ENCODE data around the gene MALSU1. TPM values are rescaled to one million over a fixed set of nuclear protein-coding genes. Genes with fewer than 3 reads are reported as not detected.
A peak's percentile ranks its signal among the peaks of the same experiment; 100 is the strongest.

MALSU1 gene
- 41.5 TPM for total RNA-seq (ENCODE audit: unreplicated experiment)
- long read RNA-seq, transcript MALSU1-202 (4 exons, 3,044 nt), result major isoform, 16 of 19 reads
- long read RNA-seq, partial matches to known transcripts, result 0 of 19 reads
- long read RNA-seq, other reads (novel, unspliced or antisense), result 3 of 19 reads

DNA sequence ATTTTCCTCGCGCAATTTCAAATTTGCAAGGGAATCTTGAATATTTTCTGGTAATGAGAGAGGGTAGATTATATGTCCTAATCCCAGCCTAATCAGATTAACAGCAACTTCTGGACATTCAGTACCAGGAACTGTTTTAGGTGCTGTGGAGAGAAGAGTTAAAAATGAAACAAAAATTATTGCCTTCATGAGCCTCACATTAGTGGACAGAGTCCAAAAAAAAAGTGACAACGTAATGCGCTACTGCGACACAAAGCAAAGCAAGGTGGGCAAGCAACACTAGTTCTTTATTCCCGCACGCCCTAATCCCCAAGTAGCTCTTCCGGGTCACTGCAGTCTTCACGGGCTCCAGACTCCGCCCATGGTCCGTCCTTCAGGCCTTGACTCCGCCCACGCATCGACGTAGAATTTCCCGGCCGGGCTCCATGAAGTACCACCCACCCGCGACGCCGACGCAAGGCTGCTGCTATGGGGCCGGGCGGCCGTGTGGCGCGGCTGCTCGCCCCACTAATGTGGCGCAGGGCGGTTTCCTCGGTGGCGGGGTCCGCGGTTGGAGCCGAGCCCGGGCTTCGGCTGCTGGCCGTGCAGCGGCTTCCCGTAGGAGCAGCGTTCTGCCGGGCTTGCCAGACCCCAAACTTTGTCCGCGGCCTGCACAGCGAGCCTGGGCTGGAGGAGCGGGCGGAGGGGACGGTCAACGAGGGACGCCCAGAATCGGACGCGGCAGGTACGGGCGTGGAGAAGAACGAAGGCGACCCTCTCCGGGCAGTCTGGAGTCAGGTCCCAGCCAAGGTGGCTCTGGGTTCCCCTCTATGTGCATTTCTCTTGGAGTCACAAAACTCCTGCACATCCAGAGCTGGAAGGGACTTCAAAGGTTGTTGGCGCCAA, at the start of gene MALSU1:
Gene MALSU1, plus strand, starts transcription at position 455 of the 885 bp plus-strand sequence. Its CDS starts 14 bp downstream, at position 469.
- H3K27ac Mint-ChIP-seq (ENCODE audit: unreplicated experiment), result peak within 1 kb of the TSS; percentile 67
- TF ChIP-seq, protein P1, sequence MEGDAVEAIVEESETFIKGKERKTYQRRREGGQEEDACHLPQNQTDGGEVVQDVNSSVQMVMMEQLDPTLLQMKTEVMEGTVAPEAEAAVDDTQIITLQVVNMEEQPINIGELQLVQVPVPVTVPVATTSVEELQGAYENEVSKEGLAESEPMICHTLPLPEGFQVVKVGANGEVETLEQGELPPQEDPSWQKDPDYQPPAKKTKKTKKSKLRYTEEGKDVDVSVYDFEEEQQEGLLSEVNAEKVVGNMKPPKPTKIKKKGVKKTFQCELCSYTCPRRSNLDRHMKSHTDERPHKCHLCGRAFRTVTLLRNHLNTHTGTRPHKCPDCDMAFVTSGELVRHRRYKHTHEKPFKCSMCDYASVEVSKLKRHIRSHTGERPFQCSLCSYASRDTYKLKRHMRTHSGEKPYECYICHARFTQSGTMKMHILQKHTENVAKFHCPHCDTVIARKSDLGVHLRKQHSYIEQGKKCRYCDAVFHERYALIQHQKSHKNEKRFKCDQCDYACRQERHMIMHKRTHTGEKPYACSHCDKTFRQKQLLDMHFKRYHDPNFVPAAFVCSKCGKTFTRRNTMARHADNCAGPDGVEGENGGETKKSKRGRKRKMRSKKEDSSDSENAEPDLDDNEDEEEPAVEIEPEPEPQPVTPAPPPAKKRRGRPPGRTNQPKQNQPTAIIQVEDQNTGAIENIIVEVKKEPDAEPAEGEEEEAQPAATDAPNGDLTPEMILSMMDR (IDR thresholded peaks at IDR 0.05; ENCODE audit: unreplicated experiment), result no peak
- peaks cover 14% of the 10 kb centered on the region for H3K4me1 Mint-ChIP-seq (ENCODE audit: unreplicated experiment)
- peaks cover 16% of the 10 kb centered on the region for H3K27me3 Mint-ChIP-seq (ENCODE audit: unreplicated experiment)
- peak within 1 kb of the TSS; percentile 92 for H3K4me3 Mint-ChIP-seq (ENCODE audit: unreplicated experiment)
- peak; percentile 93 for DNase-seq (ENCODE audit: low spot score)
- peaks cover 2% of the 10 kb centered on the region for H3K36me3 Mint-ChIP-seq (ENCODE audit: low read depth, unreplicated experiment)
- H3K9me3 Mint-ChIP-seq (ENCODE audit: unreplicated experiment), result no peaks in the 10 kb centered on the region

DNA sequence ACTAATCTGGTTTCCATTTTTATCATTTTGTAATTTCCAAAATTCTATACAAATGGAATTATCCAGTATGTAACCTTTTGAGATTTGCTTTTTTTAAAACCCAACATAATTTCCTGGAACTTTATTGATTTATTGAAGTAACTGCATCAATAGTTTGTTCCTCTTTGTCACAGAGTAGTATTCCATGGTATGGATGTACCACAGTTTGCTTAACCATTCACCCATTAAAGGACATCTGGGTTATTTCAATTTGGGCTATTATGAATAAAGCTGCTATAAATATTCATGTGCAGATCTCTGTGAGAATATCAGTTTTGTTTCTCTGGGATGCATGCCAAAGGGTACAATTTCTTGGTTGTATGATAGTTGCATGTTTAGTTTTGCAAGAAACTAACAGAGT, 49.7 kb upstream of the MALSU1 start:
- TF ChIP-seq, protein P1 (IDR thresholded peaks at IDR 0.05; ENCODE audit: unreplicated experiment), result no peak
- Mint-ChIP-seq H3K9me3 (ENCODE audit: unreplicated experiment) (no peaks in the 10 kb centered on the region), H3K4me1 (ENCODE audit: unreplicated experiment) (peaks cover 6% of the 10 kb centered on the region), H3K4me3 (ENCODE audit: unreplicated experiment) (no peak overlapping the region), H3K27ac (ENCODE audit: unreplicated experiment) (no peak overlapping the region), H3K36me3 (ENCODE audit: low read depth, unreplicated experiment) (no peaks in the 10 kb centered on the region), H3K27me3 (ENCODE audit: unreplicated experiment) (peaks cover 2% of the 10 kb centered on the region)
- DNase-seq (ENCODE audit: low spot score), result no peak

DNA sequence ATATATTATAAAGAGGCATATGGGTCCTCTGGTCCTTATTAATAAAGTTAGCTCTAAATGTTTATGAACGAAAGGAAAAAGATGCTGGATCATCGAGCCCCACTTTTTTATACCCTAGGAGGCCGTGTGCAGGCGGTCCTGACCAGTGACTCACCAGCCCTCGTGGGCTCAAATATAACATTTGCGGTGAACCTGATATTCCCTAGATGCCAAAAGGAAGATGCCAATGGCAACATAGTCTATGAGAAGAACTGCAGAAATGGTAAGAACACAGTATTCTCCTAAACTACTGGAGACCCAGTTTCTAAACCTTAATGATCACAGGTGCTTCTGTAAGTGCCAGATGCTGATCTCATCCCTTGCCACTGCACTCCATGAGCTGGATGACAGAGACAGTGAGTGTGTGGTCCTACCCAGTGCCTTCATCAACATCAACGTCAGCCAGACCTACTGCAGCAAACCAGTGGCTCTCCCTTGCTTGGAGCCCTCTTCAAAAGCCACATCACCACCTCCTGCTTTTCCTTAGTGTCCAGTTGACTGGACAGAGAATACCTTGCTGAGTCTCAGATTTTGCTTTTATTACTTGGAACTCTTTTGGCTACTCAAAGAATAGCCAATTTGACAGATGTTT, 45.0 kb upstream of the MALSU1 start:
- Mint-ChIP-seq H3K9me3 (ENCODE audit: unreplicated experiment) (no peaks in the 10 kb centered on the region), H3K4me1 (ENCODE audit: unreplicated experiment) (no peaks in the 10 kb centered on the region), H3K36me3 (ENCODE audit: low read depth, unreplicated experiment) (no peaks in the 10 kb centered on the region), H3K27me3 (ENCODE audit: unreplicated experiment) (peaks cover 2% of the 10 kb centered on the region), H3K27ac (ENCODE audit: unreplicated experiment) (no peak overlapping the region), H3K4me3 (ENCODE audit: unreplicated experiment) (no peak overlapping the region)
- TF ChIP-seq, protein P1 (IDR thresholded peaks at IDR 0.05; ENCODE audit: unreplicated experiment), result no peak
- DNase-seq (ENCODE audit: low spot score), result no peak

DNA sequence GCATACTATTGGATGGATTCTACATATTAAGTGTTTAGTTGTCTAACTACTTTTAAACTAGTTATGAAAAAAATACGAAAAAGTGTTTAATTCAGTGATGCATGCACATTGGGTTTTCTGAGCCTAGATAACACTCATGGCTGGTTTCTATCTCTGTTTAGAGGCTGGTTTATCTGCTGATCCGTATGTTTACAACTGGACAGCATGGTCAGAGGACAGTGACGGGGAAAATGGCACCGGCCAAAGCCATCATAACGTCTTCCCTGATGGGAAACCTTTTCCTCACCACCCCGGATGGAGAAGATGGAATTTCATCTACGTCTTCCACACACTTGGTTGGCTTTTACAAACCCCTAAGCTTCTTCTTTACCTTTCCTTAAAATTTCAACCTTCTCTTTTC, 42.4 kb upstream of the MALSU1 start:
- H3K9me3 Mint-ChIP-seq (ENCODE audit: unreplicated experiment), result no peaks in the 10 kb centered on the region
- no peak for DNase-seq (ENCODE audit: low spot score)
- TF ChIP-seq, protein P1 (IDR thresholded peaks at IDR 0.05; ENCODE audit: unreplicated experiment), result no peak
- H3K27ac Mint-ChIP-seq (ENCODE audit: unreplicated experiment), result no peak overlapping the region
- H3K36me3 Mint-ChIP-seq (ENCODE audit: low read depth, unreplicated experiment), result no peaks in the 10 kb centered on the region
- no peak overlapping the region for H3K4me3 Mint-ChIP-seq (ENCODE audit: unreplicated experiment)
- H3K27me3 Mint-ChIP-seq (ENCODE audit: unreplicated experiment), result peaks cover 2% of the 10 kb centered on the region
- no peaks in the 10 kb centered on the region for H3K4me1 Mint-ChIP-seq (ENCODE audit: unreplicated experiment)

Data from endothelial cell (in vitro differentiated cells).